GM12865 (cell line): ENCODE data around the gene TOR3A.

Source experiments
- DNase-seq: peaks from one replicate; pipeline ENCODE4 v3.0.0; 2010; ENCODE audit warnings: low read depth
- H3K4me3 ChIP-seq: 2 replicates; pipeline ENCODE4 v1.5.1; 2011; ENCODE audit warnings: mild to moderate bottlenecking, low read depth, low read length, control low read depth
- CTCF ChIP-seq: IDR thresholded peaks from 2 replicates; pipeline ENCODE4 v1.5.1; 2011; ENCODE audit warnings: low read length, control low read depth, low read depth, inconsistent platforms; ENCODE audit not compliant: insufficient read depth; ENCODE audit errors: missing control alignments

Gene TOR3A

DNA sequence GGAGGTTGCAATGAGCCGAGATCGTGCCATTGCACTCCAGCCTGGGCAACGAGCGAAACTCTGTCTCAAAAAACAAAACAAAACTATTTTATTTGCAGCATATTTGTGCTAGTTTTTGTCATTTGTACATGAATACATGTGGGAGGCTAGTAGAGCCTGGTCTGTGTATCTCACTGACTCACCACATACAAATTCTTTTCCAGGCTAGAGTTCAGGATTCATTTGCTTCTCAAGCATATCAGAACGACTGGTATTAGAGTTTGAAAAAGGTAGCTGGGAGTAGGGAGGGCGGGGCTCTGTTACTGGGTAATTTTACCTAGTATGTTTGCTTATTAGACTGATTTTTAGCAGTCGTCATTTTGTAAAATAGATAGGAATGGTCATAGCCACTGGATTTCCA, 4.5 kb upstream of the TOR3A start:
- TF ChIP-seq CTCF: no peak
- DNase-seq: no peak
- H3K4me3 ChIP-seq: no peak overlapping the region

- peak; percentile 81 for DNase-seq
- peak; percentile 64 for TF ChIP-seq CTCF
- H3K4me3 ChIP-seq: no peak overlapping the region
Observed at GRCh38 chr1:179079113-179079761, 2.6 kb upstream of the TOR3A start.

- no peak for TF ChIP-seq CTCF
- peak; percentile 52 for DNase-seq
- H3K4me3 ChIP-seq: peak overlapping the region; percentile 93
Observed at GRCh38 chr1:179080866-179081686, 794 bp upstream of the TOR3A start.

GRCh38 chr1:179082333-179082998, 596 bp downstream of the TOR3A start:
- no peak for TF ChIP-seq CTCF
- peak; percentile 59 for DNase-seq
- H3K4me3 ChIP-seq: peak overlapping the region; percentile 93

GRCh38 chr1:179082999-179083335, 1.1 kb downstream of the TOR3A start:
- H3K4me3 ChIP-seq: peak overlapping the region; percentile 93
- TF ChIP-seq CTCF: no peak

GRCh38 chr1:179083533-179083932, 1.7 kb downstream of the TOR3A start:
- no peak for TF ChIP-seq CTCF
- peak overlapping the region; percentile 93 for H3K4me3 ChIP-seq

More at GRCh38 chr1:179082999-179083335, 1.1 kb downstream of the TOR3A start:
- peak; percentile 72 for DNase-seq

More at GRCh38 chr1:179083533-179083932, 1.7 kb downstream of the TOR3A start:
- DNase-seq: peak; percentile 87
